Measurements from ENCODE around the gene RBM27.

- TF ChIP-seq CTCF (IDR thresholded peaks at IDR 0.05; ENCODE audit: low read depth, low read length) (no peak), EZH2phosphoT487 (IDR thresholded peaks at IDR 0.05; ENCODE audit: low read depth) (no peak)
Measured at GRCh38 chr5:146196459-146197048, 6.9 kb upstream of the RBM27 start.

All from OCI-LY3 (cell line).